ENCODE measurements around the gene FRG1.
"Not testable (repeated sequence)": the region's sequence is repeated elsewhere in the genome, so short reads cannot be mapped to it uniquely, and the experiment has no call there.

DNA sequence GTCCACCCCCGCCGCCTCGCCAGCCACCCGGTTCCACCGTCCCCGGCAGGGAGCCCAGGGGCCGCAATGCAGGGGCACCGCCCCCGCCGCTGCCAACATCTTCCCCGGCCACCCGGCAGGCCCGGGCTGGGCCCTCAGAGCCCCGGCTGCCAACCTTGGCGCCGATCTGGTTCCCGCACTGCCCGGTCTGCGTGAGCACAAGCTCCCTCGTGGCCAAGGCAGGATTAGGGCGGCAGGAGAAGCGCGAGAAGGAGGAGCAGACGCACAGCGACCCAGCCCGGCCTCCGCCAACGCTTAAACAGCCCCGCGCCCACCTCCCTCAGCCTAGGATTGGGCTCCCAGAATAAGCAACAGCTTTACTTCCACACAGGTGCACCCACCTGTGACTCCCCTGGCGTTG, 44.0 kb downstream of the FRG1 start:
- not testable (repeated sequence) for TF ChIP-seq ZNF274 (IDR thresholded peaks at IDR 0.05; ENCODE audit: borderline replicate concordance, extremely low read depth, low read length); POLR2AphosphoS5 (IDR thresholded peaks at IDR 0.05; ENCODE audit: low read depth, low read length); SUZ12 (IDR thresholded peaks at IDR 0.05; ENCODE audit: low read length); RFX5 (IDR thresholded peaks at IDR 0.05; ENCODE audit: borderline replicate concordance, low read depth, low read length); POLR2A (IDR thresholded peaks at IDR 0.05; ENCODE audit: control extremely low read depth in 1 of 2, low read depth in 2 of 2, low read length in 2 of 2); RXRA (IDR thresholded peaks at IDR 0.05; ENCODE audit: insufficient read depth, low read depth, low read length); RBBP5 (IDR thresholded peaks at IDR 0.05; ENCODE audit: borderline replicate concordance, low read depth, low read length); CBX5 (IDR thresholded peaks at IDR 0.05; ENCODE audit: low read depth, low read length); CEBPB (IDR thresholded peaks at IDR 0.05; ENCODE audit: low read depth, low read length); RAD21 (IDR thresholded peaks at IDR 0.05 in 1 of 2, conservative IDR thresholded peaks at IDR 0.05 in 1 of 2; ENCODE audit: low read depth in 2 of 2, low read length in 2 of 2)
- TF ChIP-seq, protein P1, sequence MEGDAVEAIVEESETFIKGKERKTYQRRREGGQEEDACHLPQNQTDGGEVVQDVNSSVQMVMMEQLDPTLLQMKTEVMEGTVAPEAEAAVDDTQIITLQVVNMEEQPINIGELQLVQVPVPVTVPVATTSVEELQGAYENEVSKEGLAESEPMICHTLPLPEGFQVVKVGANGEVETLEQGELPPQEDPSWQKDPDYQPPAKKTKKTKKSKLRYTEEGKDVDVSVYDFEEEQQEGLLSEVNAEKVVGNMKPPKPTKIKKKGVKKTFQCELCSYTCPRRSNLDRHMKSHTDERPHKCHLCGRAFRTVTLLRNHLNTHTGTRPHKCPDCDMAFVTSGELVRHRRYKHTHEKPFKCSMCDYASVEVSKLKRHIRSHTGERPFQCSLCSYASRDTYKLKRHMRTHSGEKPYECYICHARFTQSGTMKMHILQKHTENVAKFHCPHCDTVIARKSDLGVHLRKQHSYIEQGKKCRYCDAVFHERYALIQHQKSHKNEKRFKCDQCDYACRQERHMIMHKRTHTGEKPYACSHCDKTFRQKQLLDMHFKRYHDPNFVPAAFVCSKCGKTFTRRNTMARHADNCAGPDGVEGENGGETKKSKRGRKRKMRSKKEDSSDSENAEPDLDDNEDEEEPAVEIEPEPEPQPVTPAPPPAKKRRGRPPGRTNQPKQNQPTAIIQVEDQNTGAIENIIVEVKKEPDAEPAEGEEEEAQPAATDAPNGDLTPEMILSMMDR (IDR thresholded peaks at IDR 0.05; ENCODE audit: control extremely low read depth in 1 of 3, insufficient read depth in 1 of 3, low read depth in 1 of 3, low read length in 3 of 3): not testable (repeated sequence)
